ENCODE measurements around the gene MIEN1. TPM values are rescaled to one million over a fixed set of nuclear protein-coding genes. Genes with fewer than 3 reads are reported as not detected.

MIEN1 gene
- total RNA-seq, 1 donor from 2014 or later, result 26.6 TPM

GRCh38 chr17:39747745-39748144 is 17.4 kb upstream of the MIEN1 start:
- Histone ChIP-seq H3K27me3 (ENCODE audit: control insufficient read depth, insufficient read depth, low read length) (no peaks in the 10 kb centered on the region), H3K4me3 (ENCODE audit: low read depth, low read length) (no peak overlapping the region), H3K36me3 (ENCODE audit: control insufficient read depth, insufficient read depth, low read length) (peaks cover 29% of the 10 kb centered on the region)
- DNase-seq (ENCODE audit: low read depth) (no peak), FAIRE-seq (no peak)
- TF ChIP-seq, protein P1, sequence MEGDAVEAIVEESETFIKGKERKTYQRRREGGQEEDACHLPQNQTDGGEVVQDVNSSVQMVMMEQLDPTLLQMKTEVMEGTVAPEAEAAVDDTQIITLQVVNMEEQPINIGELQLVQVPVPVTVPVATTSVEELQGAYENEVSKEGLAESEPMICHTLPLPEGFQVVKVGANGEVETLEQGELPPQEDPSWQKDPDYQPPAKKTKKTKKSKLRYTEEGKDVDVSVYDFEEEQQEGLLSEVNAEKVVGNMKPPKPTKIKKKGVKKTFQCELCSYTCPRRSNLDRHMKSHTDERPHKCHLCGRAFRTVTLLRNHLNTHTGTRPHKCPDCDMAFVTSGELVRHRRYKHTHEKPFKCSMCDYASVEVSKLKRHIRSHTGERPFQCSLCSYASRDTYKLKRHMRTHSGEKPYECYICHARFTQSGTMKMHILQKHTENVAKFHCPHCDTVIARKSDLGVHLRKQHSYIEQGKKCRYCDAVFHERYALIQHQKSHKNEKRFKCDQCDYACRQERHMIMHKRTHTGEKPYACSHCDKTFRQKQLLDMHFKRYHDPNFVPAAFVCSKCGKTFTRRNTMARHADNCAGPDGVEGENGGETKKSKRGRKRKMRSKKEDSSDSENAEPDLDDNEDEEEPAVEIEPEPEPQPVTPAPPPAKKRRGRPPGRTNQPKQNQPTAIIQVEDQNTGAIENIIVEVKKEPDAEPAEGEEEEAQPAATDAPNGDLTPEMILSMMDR (IDR thresholded peaks at IDR 0.05; ENCODE audit: insufficient read depth, low read length, severe bottlenecking), result no peak

DNA sequence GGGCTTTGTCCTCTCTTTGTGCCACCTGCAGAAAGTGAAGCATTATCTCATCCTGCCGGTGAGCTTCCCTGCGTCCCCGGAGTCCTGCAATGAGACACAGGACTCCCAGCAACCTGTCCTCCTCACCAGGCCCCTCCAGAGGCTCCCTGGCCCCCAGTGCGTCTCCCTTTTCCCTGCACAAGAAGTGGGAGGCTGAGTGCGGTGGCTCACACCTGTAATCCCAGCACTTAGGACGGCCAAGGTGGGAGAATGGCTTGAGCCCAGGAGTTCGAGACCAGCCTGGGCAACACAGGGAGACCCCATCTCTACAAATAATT is 15.8 kb upstream of the MIEN1 start:
- no peak for FAIRE-seq
- TF ChIP-seq, protein P1 (IDR thresholded peaks at IDR 0.05; ENCODE audit: insufficient read depth, low read length, severe bottlenecking), result no peak
- Histone ChIP-seq H3K36me3 (ENCODE audit: control insufficient read depth, insufficient read depth, low read length) (peaks cover 32% of the 10 kb centered on the region), H3K4me3 (ENCODE audit: low read depth, low read length) (no peak overlapping the region), H3K27me3 (ENCODE audit: control insufficient read depth, insufficient read depth, low read length) (no peaks in the 10 kb centered on the region)
- no peak for DNase-seq (ENCODE audit: low read depth)

DNA sequence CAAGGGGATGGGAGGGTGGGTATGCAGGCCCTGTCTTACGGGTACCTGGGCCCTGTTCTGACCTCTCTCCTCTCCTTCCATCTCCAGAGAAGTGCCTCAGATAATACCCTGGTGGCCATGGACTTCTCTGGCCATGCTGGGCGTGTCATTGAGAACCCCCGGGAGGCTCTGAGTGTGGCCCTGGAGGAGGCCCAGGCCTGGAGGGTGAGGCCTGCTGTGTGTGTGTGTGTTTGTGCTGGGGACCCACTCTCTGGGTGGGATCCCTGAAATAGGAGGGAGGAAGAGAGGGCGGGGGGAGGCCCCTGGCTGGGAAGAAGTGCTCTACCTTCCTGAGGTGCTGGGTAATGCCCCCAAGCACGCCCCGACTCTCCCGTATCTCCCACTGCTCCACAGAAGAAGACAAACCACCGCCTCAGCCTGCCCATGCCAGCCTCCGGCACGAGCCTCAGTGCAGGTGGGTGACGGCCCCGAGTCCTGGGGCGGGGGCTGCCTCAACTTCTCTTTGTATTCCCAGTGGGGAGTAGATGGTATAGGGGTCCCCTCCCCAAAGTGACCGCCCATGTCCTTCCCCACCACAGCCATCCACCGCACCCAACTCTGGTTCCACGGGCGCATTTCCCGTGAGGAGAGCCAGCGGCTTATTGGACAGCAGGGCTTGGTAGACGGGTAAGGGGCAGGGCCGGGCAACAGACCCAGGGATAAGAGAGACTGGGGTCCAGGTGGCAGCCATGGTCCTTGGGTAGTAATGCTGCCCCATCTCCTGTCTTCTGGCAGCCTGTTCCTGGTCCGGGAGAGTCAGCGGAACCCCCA is 15.2 kb upstream of the MIEN1 start:
- FAIRE-seq, result no peak
- Histone ChIP-seq H3K36me3 (ENCODE audit: control insufficient read depth, insufficient read depth, low read length) (peaks cover 32% of the 10 kb centered on the region), H3K4me3 (ENCODE audit: low read depth, low read length) (no peak overlapping the region), H3K27me3 (ENCODE audit: control insufficient read depth, insufficient read depth, low read length) (no peaks in the 10 kb centered on the region)
- DNase-seq (ENCODE audit: low read depth), result no peak
- TF ChIP-seq, protein P1 (IDR thresholded peaks at IDR 0.05; ENCODE audit: insufficient read depth, low read length, severe bottlenecking), result no peak

DNA sequence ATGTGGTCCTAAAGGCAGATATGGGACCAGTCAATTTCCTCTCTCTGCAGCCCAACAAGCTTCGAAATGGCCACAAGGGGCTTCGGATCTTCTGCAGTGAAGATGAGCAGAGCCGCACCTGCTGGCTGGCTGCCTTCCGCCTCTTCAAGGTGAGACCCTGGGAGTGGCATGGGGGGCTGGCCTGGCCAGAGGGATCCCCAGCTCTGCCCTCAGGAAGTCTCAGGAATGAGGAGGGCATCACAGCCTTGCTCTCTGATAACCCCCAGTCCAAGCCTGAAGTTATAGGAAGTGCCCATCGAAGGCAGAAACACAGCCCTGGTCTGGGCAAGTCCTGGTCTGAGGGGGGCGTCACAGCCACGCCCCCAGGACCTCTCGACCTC is 14.5 kb upstream of the MIEN1 start:
- TF ChIP-seq, protein P1 (IDR thresholded peaks at IDR 0.05; ENCODE audit: insufficient read depth, low read length, severe bottlenecking), result no peak
- Histone ChIP-seq H3K4me3 (ENCODE audit: low read depth, low read length) (no peak overlapping the region), H3K27me3 (ENCODE audit: control insufficient read depth, insufficient read depth, low read length) (no peaks in the 10 kb centered on the region), H3K36me3 (ENCODE audit: control insufficient read depth, insufficient read depth, low read length) (peaks cover 32% of the 10 kb centered on the region)
- DNase-seq (ENCODE audit: low read depth) (no peak), FAIRE-seq (no peak)

DNA sequence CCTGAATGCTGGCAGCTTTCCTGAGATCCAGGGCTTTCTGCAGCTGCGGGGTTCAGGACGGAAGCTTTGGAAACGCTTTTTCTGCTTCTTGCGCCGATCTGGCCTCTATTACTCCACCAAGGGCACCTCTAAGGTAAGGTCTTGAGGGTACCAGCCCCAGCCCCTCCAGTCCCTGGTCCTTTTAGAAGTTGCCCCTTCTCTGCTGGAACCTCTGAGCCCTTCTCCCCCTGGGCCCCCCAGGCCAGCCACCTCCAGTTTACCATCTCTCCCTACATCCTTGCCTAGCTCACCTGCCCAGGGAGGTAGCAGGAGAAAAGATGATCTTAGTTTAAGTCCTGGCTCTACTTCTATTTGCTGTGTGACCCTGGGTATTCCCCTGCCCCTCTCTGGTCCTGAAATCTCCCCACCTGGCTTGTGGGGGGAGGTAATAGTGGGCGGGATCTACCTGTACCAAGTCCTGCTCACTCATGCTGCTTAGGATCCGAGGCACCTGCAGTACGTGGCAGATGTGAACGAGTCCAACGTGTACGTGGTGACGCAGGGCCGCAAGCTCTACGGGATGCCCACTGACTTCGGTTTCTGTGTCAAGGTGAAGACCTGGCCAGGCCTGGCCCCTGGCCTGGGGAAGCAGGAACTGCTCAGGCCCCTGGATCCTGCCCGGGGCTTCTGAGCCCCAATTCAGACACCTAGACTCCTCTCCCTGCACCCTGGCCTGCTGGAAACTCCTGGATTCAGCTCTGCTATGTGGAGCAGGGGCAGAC is 13.9 kb upstream of the MIEN1 start:
- H3K4me3 ChIP-seq (ENCODE audit: low read depth, low read length), result no peak overlapping the region
- FAIRE-seq, result no peak
- no peak for DNase-seq (ENCODE audit: low read depth)
- TF ChIP-seq, protein P1 (IDR thresholded peaks at IDR 0.05; ENCODE audit: insufficient read depth, low read length, severe bottlenecking), result no peak
- peaks cover 32% of the 10 kb centered on the region for H3K36me3 ChIP-seq (ENCODE audit: control insufficient read depth, insufficient read depth, low read length)
- no peaks in the 10 kb centered on the region for H3K27me3 ChIP-seq (ENCODE audit: control insufficient read depth, insufficient read depth, low read length)

Data from bronchial epithelial cell (primary cell).